Sigmoid colon (tissue), 4 donors: ENCODE measurements around the gene LCLAT1.

ENCODE experiments used
- CTCF ChIP-seq, 4 experiments: fragments of 450-650 bp in 3 of 4; fragments of 200-600 bp in 1 of 4; IDR thresholded peaks; one replicate each; pipeline ENCODE4 v1.5.1; 2016 to 2019; ENCODE audit warnings: antibody characterized with exemption in 4 of 4, mild to moderate bottlenecking in 3 of 4, moderate library complexity in 2 of 4
- POLR2A ChIP-seq, 2 donors: fragments of 450-650 bp; IDR thresholded peaks; one replicate each; pipeline ENCODE4 v1.6.1; 2016; ENCODE audit warnings: antibody characterized with exemption in 2 of 2, mild to moderate bottlenecking in 2 of 2, moderate library complexity in 2 of 2
- POLR2AphosphoS5 ChIP-seq, 4 donors: sonication (generic); formaldehyde crosslinking; IDR thresholded peaks; one replicate each; pipeline ENCODE4 v1.6.1; 2017; ENCODE audit warnings: antibody characterized with exemption in 4 of 4

- no peak for TF ChIP-seq POLR2AphosphoS5 (IDR thresholded peaks at IDR 0.05)
- TF ChIP-seq POLR2A (IDR thresholded peaks at IDR 0.05), result no peak
- TF ChIP-seq CTCF (IDR thresholded peaks at IDR 0.05), result no peak
These were observed 53.7 kb downstream of the LCLAT1 start for GRCh38 chr2:30500699-30501098.
